RWPE1 (cell line): Measurements from ENCODE around the gene PARP3.
A peak's percentile ranks its signal among the peaks of the same experiment; 100 is the strongest.

Source experiments
- CTCF ChIA-PET: fragments of 350-600 bp; sonication (Branson Sonifier 250); formaldehyde crosslinking; extraction: SDS; loops from one replicate; lab custom pipeline; 2021; lab: Yijun Ruan, JAX
- POLR2A ChIA-PET: fragments of 400-600 bp; formaldehyde crosslinking; extraction: SDS; loops from one replicate; lab custom pipeline; 2020; ENCODE audit warnings: antibody characterized with exemption; ENCODE audit not compliant: low non-redundant PET; lab: Yijun Ruan, JAX
- DNase-seq: peaks from one replicate; pipeline ENCODE4 v3.0.0; 2012; ENCODE audit warnings: low spot score
- H3K27ac ChIP-seq: fragments of 450-650 bp; 2 replicates; pipeline ENCODE4 v1.5.1; 2017
- TF ChIP-seq, protein P1 (sequence below): fragments of 450-650 bp; conservative IDR thresholded peaks from 2 replicates; pipeline ENCODE4 v1.5.1; 2017; ENCODE audit warnings: low read depth, mild to moderate bottlenecking

The PARP3 gene

GRCh38 chr3:51934139-51934850, 7.9 kb upstream of the PARP3 start:
- CTCF ChIA-PET = interaction anchor here (0.6 kb wide), 2 partner anchors 40 to 350 kb away, joined by 3 to 4 read pairs; partner anchors contain the start of gene ABHD14B
- POLR2A ChIA-PET = interaction anchor here (0.6 kb wide), 1 partner anchor 155 kb away, joined by 3 read pairs; no protein-coding TSS in a partner anchor
- TF ChIP-seq, protein P1, sequence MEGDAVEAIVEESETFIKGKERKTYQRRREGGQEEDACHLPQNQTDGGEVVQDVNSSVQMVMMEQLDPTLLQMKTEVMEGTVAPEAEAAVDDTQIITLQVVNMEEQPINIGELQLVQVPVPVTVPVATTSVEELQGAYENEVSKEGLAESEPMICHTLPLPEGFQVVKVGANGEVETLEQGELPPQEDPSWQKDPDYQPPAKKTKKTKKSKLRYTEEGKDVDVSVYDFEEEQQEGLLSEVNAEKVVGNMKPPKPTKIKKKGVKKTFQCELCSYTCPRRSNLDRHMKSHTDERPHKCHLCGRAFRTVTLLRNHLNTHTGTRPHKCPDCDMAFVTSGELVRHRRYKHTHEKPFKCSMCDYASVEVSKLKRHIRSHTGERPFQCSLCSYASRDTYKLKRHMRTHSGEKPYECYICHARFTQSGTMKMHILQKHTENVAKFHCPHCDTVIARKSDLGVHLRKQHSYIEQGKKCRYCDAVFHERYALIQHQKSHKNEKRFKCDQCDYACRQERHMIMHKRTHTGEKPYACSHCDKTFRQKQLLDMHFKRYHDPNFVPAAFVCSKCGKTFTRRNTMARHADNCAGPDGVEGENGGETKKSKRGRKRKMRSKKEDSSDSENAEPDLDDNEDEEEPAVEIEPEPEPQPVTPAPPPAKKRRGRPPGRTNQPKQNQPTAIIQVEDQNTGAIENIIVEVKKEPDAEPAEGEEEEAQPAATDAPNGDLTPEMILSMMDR = no peak
- DNase-seq = no peak
- H3K27ac ChIP-seq = no peak overlapping the region

DNA sequence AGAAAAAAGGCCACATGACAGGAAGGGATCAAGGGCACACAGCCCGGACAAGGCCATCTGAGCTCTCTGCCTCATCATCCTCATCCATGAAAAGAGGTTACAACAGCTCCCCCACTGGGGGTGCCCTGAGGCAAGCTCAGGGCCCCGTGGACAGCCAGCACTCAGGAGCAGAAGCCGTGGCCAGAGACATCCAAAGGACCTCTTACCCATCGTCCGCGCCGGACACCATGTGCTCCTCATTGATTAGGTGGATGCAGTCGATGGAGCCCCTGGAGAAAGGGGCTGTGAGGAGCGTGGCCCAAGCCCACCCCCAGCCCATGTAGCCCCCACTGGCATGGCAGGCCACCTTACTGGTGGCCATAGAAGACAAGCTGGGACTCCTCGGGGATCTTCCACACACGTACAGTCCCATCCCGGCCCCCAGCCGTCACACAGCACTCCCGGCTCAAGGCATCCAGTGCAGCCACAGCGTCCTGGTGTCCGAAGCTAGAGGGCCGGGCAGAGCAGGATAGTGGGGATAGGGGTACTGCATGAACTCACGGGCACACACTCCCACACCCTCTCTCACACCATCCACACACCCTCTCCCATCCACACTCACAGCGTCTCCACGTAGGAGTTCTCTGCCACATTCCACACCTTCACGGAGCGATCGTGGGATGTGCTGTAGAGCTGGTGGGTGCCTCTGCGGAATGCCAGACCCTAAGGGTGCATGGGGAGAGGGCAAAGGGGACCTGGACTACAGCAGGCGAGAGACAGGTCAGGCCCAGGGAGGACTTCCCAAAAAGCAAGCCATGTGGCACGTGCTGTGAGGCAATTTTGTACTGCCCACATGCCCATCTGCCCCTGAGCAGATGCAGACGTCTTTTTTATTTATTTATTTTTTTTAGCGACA, 6.9 kb upstream of the PARP3 start:
- TF ChIP-seq, protein P1 = no peak
- ChIA-PET POLR2A (interaction anchor here (0.6 kb wide), 2 partner anchors 44 to 57 kb away, joined by 3 to 6 read pairs; no protein-coding TSS in a partner anchor), CTCF (no interaction called here)
- H3K27ac ChIP-seq = no peak overlapping the region
- DNase-seq = no peak

DNA sequence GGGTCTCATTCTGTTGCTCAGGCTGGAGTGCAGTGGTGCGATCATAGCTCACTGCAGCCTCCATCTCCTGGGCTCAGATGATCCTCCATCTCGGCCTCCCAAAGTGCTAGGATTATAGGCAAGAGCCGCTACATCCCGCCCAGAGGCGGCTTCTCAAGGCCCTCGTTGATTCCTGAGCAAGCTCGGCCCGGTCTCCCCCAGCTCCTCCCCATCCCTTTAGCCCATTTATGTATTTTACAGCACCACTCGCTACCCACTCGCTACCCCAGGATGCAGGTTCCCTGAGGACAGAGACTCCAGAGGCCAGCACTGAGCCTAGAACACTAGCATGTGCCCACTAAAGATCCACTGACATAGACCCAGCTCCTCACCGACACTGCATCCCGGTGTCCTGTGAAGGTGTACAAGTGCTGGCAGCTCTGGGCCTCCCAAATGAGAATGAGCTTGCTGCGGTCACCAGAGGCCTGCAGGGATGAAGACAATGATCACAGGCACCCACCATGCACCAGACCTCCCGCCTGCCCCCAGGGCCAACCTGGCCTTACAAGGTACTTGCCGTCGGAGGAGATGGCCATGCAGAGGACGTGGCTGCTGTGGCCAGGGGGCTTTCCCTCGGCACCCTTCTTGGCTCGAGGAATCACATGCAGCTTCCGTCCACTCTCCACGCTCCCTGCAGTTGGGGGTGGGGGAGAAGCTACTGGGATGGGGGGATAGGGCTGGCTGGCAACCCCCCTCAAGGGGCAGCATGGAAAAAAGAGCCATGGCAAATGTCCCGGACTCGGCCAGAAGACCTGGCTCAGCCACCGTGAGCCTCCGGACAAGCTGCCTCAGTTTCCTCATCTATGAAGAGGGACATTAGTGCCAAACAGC, 6.0 kb upstream of the PARP3 start:
- DNase-seq = no peak
- ChIA-PET POLR2A (no interaction called here), CTCF (interaction anchor here (0.6 kb wide), 1 partner anchor 343 kb away, joined by 3 read pairs; the partner anchor contains the start of gene WDR82)
- TF ChIP-seq, protein P1 = no peak
- H3K27ac ChIP-seq = no peak overlapping the region; the same call in 1 of the 2 replicates

GRCh38 chr3:51937014-51937413, 5.1 kb upstream of the PARP3 start:
- ChIA-PET CTCF (no interaction called here), POLR2A (no interaction called here)
- TF ChIP-seq, protein P1 = no peak
- H3K27ac ChIP-seq = peak overlapping the region; percentile 22
- DNase-seq = no peak

DNA sequence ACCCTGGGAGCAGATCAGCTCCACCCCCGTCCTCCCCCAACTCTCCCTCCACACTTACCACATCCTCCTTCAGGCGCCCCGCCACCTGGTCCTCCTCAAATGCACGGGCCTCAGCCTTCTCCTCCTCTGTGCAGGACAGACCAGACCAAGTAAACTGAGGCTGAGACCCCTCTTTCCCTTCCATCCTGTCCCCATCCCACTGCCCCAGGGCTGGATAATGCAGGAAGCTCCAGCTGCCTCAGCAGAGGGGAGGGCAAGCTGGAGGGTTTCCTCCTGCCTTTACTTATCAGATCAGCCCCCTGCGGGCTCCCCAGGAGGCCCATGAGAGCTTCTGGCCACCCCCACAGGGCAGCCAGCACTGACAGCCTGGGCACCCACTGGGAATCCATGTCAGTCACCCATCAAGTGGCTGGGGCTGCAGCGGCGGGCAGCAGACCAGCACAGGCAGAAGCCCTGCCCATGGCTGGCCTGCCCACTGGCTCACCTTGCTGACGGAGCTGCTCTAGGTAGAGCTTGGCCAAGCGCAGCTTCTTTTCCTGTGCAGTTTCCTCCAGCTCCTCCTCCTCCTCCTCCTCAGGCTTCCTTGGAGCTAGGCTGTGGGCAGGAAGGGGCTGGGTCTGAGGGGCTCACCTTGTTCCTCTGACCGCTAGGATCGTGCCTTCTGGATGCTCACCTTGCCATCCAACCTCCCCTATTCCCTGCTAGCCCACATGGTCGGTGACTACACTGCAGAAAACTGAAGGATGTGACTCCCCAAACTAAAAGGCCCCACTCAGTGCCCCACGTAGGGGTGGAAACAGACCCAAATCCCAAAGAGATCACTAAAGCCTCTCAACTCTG, 4.3 kb upstream of the PARP3 start:
- CTCF ChIA-PET = no interaction called here
- DNase-seq = no peak
- peak overlapping the region; percentile 22 for H3K27ac ChIP-seq
- POLR2A ChIA-PET = no interaction called here
- TF ChIP-seq, protein P1 = no peak
